Immature natural killer cell (primary cell): Measurements from ENCODE around the gene NEU4. TPM values are rescaled to one million over a fixed set of nuclear protein-coding genes. Genes with fewer than 3 reads are reported as not detected.
A peak's percentile ranks its signal among the peaks of the same experiment; 100 is the strongest.

ENCODE experiments used
- DNase-seq, 3 donors: peaks; one replicate each; pipeline ENCODE4 v3.0.0; 2022; ENCODE audit warnings: mixed read lengths in 1 of 3
- H3K27ac Mint-ChIP-seq, 6 donors: one replicate each; pipeline ENCODE4 v1.8.0; 2020; ENCODE audit warnings: mixed read lengths in 6 of 6, mild to moderate bottlenecking in 5 of 6, inconsistent platforms in 4 of 6, moderate library complexity in 3 of 6
- H3K27me3 Mint-ChIP-seq, 3 donors: one replicate each; pipeline ENCODE4 v1.8.0; 2020 to 2021; ENCODE audit warnings: low read depth in 3 of 3, mild to moderate bottlenecking in 3 of 3, mixed read lengths in 3 of 3, moderate library complexity in 3 of 3, inconsistent platforms in 1 of 3
- H3K36me3 Mint-ChIP-seq, 3 donors: one replicate each; pipeline ENCODE4 v1.8.0; 2020; ENCODE audit warnings: mixed read lengths in 3 of 3, inconsistent platforms in 2 of 3, mild to moderate bottlenecking in 2 of 3
- H3K4me1 Mint-ChIP-seq, 2 donors: one replicate each; pipeline ENCODE4 v1.8.0; 2020; ENCODE audit warnings: inconsistent platforms in 2 of 2, mild to moderate bottlenecking in 2 of 2, mixed read lengths in 2 of 2, moderate library complexity in 1 of 2
- H3K4me3 Mint-ChIP-seq, 5 donors: one replicate each; pipeline ENCODE4 v1.8.0; 2020; ENCODE audit warnings: mild to moderate bottlenecking in 5 of 5, mixed read lengths in 5 of 5, inconsistent platforms in 3 of 5, moderate library complexity in 3 of 5
- H3K9me3 Mint-ChIP-seq, 6 donors: one replicate each; pipeline ENCODE4 v1.8.0; 2020; ENCODE audit warnings: mild to moderate bottlenecking in 6 of 6, mixed read lengths in 6 of 6, inconsistent platforms in 4 of 6, moderate library complexity in 3 of 6
- polyA plus RNA-seq, 3 donors: library from polyadenylated mRNA; unstranded; fragments of 300-500 nt; fragmentation: Illumina TruSeq; gene quantifications; one replicate each; pipeline ENCODE4 v1.2.3, GENCODE V29; 2021

Gene NEU4
- polyA plus RNA-seq, 3 donors from 2014 or later: not detected

DNA sequence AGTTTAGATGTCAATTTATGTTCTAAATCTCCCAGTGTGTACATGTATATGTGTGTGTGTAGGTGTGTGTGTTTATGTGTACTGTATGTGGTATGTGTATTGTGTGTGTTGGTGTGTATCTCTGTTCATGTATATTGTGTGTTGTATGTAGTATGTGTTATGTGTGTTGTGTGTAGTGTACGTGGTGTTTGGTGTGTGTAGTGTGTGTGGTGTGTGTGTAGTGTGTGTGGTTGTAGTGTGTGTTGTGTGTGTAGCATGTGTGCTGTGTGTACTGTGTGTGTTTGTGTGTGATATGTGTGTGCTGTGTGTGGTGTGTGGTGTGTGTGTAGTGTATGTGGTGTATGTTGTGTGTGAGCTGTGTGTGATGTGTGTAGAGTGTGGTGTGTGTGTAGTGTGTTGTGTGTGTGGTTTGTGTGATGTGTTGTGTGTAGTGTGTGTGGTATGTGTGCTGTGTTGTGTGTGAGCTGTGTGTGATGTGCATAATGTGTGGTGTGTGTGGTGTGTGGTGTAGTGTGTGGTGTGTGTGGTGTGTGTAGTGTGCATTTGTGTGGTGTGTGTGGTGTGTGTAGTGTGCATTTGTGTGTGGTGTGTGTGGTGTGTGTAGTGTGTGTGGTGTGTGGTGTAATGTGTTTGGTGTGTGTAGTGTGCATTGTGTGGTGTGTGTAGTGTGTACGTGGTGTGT, 55.3 kb downstream of the NEU4 start:
- H3K4me1 Mint-ChIP-seq: peaks cover 64 to 73% of the 10 kb centered on the region in 2 donors
- no peak for DNase-seq
- peak overlapping the region; percentile 54 to 95 (median 74) for H3K27ac Mint-ChIP-seq
- H3K9me3 Mint-ChIP-seq: no peaks in the 10 kb centered on the region
- peak overlapping the region; percentile 2 to 83 (median 82) for H3K4me3 Mint-ChIP-seq
- H3K36me3 Mint-ChIP-seq: peaks cover 0 to 9% (median 4%) of the 10 kb centered on the region in 3 donors
- H3K27me3 Mint-ChIP-seq: peaks cover 7 to 40% (median 26%) of the 10 kb centered on the region in 3 donors

DNA sequence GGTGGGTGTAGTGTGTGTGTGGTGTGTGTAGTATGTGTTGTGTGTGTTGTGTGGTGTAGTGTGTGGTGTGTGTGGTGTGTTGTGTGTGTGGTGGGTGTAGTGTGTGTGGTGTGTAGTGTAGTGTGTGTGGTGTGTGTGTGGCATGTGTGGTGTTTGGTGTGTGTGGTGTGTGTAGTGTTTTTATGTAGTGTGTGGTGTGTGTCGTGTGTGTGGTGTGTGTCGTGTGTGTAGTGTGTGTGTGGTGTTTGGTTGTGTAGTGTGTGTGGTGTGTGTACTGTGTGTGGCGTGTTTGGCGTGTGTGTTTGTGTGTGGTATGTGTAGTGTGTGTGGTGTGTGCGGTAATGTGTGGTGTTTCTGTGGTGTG, 55.8 kb downstream of the NEU4 start:
- H3K27me3 Mint-ChIP-seq: peaks cover 7 to 41% (median 28%) of the 10 kb centered on the region in 3 donors
- H3K27ac Mint-ChIP-seq: peak overlapping the region; percentile 62 to 95 (median 74)
- H3K4me3 Mint-ChIP-seq: peak overlapping the region in 4 of 5 donors; percentile 55 to 83 (median 79)

DNA sequence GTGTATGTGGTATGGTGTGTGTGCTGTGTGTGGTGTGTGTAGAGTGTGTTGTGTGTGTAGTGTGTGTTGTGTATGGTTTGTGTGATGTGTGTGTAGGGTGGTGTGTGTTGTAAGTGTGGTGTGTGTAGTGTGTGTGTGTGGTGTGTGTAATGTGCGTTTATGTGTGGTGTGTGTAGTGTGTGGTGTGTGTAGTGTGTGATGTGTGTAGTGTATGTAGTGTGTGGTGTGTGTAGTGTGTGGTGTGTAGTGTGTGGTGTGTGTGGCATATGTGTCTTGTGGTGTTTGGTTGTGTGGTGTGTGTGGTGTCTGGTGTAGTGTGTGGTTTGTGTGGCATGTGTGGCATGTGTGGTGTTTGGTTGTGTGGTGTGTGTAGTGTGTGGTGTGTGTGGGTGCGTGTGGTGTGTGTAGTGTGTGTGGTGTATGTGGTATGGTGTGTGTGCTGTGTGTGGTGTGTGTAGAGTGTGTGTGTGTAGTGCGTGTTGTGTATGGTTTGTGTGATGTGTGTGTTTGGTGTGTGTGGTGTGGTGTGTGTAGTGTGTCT, 56.5 kb downstream of the NEU4 start:
- peaks cover 67 to 73% of the 10 kb centered on the region in 2 donors for H3K4me1 Mint-ChIP-seq
- peak overlapping the region; percentile 50 to 83 (median 75) for H3K4me3 Mint-ChIP-seq
- H3K36me3 Mint-ChIP-seq: peaks cover 0 to 9% (median 4%) of the 10 kb centered on the region in 3 donors
- H3K9me3 Mint-ChIP-seq: no peaks in the 10 kb centered on the region
- H3K27me3 Mint-ChIP-seq: peaks cover 7 to 41% (median 28%) of the 10 kb centered on the region in 3 donors
- peak overlapping the region in 5 of 6 donors; percentile 70 to 95 (median 84) for H3K27ac Mint-ChIP-seq
- no peak for DNase-seq

More for the DNA sequence above, 55.8 kb downstream of the NEU4 start:
- H3K4me1 Mint-ChIP-seq: peaks cover 67 to 73% of the 10 kb centered on the region in 2 donors
- no peak for DNase-seq
- no peaks in the 10 kb centered on the region for H3K9me3 Mint-ChIP-seq
- peaks cover 0 to 9% (median 4%) of the 10 kb centered on the region in 3 donors for H3K36me3 Mint-ChIP-seq

DNA sequence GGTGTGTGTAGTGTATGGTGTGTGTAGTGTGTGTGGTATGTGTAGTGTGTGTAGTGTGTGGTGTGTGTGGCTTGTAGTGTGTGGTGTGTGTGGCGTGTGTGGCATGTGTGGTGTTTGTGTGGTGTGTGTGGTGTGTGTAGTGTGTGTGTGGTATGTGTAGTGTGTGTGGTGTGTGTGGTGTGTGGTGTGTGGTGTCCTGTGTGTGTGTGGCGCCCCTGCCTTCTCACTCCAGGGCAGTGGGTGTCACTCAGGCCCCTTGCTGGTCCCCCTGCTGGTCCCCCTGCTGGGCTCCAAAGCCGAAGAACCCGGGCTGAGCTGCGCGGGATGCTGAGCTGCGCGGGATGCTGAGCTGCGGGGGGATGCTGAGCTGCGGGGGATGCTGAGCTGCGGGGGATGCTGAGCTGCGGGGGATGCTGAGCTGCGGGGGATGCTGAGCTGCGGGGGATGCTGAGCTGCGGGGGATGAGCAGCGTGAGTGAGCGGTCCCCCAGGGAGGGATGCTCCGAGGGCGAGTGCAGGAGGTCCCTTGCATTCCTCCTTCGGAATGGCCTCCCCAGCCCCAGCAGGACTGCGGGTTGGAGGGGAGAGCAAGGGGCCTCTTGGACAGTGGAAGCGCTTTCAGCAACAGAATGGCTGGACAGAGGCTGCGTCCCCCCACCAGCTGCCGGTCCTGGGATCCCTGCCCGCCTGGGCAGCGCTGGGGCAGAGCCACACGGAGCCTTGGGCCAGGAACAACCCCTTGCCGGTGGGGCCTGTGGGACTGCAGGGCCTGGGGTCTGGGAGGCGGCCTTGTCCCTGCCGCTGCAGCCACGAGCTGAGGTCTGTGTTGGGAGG, 57.2 kb downstream of the NEU4 start:
- peaks cover 0 to 9% (median 4%) of the 10 kb centered on the region in 3 donors for H3K36me3 Mint-ChIP-seq
- peak overlapping the region; percentile 50 to 83 (median 60) for H3K4me3 Mint-ChIP-seq
- peaks cover 74 to 78% of the 10 kb centered on the region in 2 donors for H3K4me1 Mint-ChIP-seq
- DNase-seq: peak in 1 of 3 donors; percentile 30
- peak overlapping the region; percentile 37 to 95 (median 75) for H3K27ac Mint-ChIP-seq
- H3K9me3 Mint-ChIP-seq: no peaks in the 10 kb centered on the region
- H3K27me3 Mint-ChIP-seq: peaks cover 9 to 46% (median 30%) of the 10 kb centered on the region in 3 donors

Other genes with a start within 250 kb of the NEU4 start
- gene THAP4, start 172.0 kb upstream of the NEU4 start, polyA plus RNA-seq: 10 to 100 TPM; 20.0 to 39.5 (median 29.4) TPM
- 10 to 100 TPM; 70.5 to 78.9 (median 77.2) TPM for gene ATG4B, start 171.5 kb upstream of the NEU4 start, polyA plus RNA-seq
- gene DTYMK, start 122.4 kb upstream of the NEU4 start, polyA plus RNA-seq: 10 to 100 TPM; 43.8 to 60.3 (median 51.0) TPM
- 1 to 10 TPM; 6.9 to 7.9 (median 7.7) TPM for gene ING5, start 107.2 kb upstream of the NEU4 start, polyA plus RNA-seq
- gene D2HGDH, start 74.6 kb upstream of the NEU4 start, polyA plus RNA-seq: 1 to 10 TPM in 2 of 3 donors, under 1 TPM in 1; 0.49 to 2.9 (median 1.5) TPM
- not detected for gene GAL3ST2, start 32.4 kb upstream of the NEU4 start, polyA plus RNA-seq
- 1 to 10 TPM in 1 of 3 donors, not detected in 2; 3.3 TPM for gene PDCD1, start 49.7 kb downstream of the NEU4 start, polyA plus RNA-seq
- not detected for gene RTP5, start 60.5 kb downstream of the NEU4 start, polyA plus RNA-seq